H1 (cell line): ENCODE data around the gene SLIT3. TPM values are rescaled to one million over a fixed set of nuclear protein-coding genes. Genes with fewer than 3 reads are reported as not detected.
"Not testable (repeated sequence)": the region's sequence is repeated elsewhere in the genome, so short reads cannot be mapped to it uniquely, and the experiment has no call there.

Experiments used
- CTCF ChIA-PET: fragments of 300-600 bp; sonication (Branson Sonifier 250); formaldehyde crosslinking; loops from one replicate; lab custom pipeline; 2021; ENCODE audit not compliant: partially characterized antibody; lab: Charles Lee
- POLR2A ChIA-PET: fragments of 300-600 bp; sonication (Branson Sonifier 250); formaldehyde crosslinking; loops from one replicate; lab custom pipeline; 2021; ENCODE audit warnings: inconsistent platforms; ENCODE audit not compliant: partially characterized antibody; lab: Charles Lee
- DNase-seq, 2 experiments: peaks; one replicate each; pipeline versions ENCODE4 v3.0.0 to v3.0.0-alpha.2; 2010 to 2022; ENCODE audit warnings: low spot score in 2 of 2, low read depth in 1 of 2, mixed read lengths in 1 of 2
- FAIRE-seq: peaks from 2 replicates; lab custom pipeline; 2011; peaks lifted over from hg19 to GRCh38; lab: Jason Lieb, UNC
- H2AFZ ChIP-seq: 2 replicates; pipeline ENCODE4 v1.8.1; 2012; ENCODE audit warnings: low read length, inconsistent platforms
- H2AK5ac ChIP-seq: 2 replicates; pipeline ENCODE4 v1.6.1; 2013; ENCODE audit warnings: low read depth, low read length
- H2BK120ac ChIP-seq: replicated peaks from 2 replicates; pipeline ENCODE3; 2013; ENCODE audit warnings: low read depth, low read length, inconsistent platforms
- H2BK12ac ChIP-seq: 2 replicates; pipeline ENCODE4 v1.6.1; 2013; ENCODE audit warnings: low read depth, low read length
- H2BK15ac ChIP-seq: 2 replicates; pipeline ENCODE4 v1.6.1; 2013; ENCODE audit warnings: low read length
- H2BK20ac ChIP-seq: 2 replicates; pipeline ENCODE4 v1.6.1; 2013; ENCODE audit warnings: low read length
- H2BK5ac ChIP-seq: 2 replicates; pipeline ENCODE4 v1.6.1; 2013; ENCODE audit warnings: low read depth, low read length
- H3K14ac ChIP-seq: 2 replicates; pipeline ENCODE4 v1.6.1; 2013; ENCODE audit warnings: inconsistent platforms; ENCODE audit not compliant: insufficient read length
- H3K18ac ChIP-seq: 2 replicates; pipeline ENCODE4 v1.6.1; 2013; ENCODE audit warnings: low read length; ENCODE audit errors: extremely low read depth
- H3K23ac ChIP-seq: 2 replicates; pipeline ENCODE4 v1.6.1; 2013; ENCODE audit warnings: inconsistent platforms; ENCODE audit not compliant: insufficient read length
- H3K23me2 ChIP-seq: 2 replicates; pipeline ENCODE4 v1.6.1; 2013; ENCODE audit warnings: low read depth, low read length
- H3K27ac ChIP-seq: 2 replicates; pipeline ENCODE4 v1.6.1; 2011; ENCODE audit warnings: low read depth, low read length, inconsistent platforms
- H3K27me3 ChIP-seq, 4 experiments: replicated peaks in 1 of 4; 1 replicate in 1 of 4; 2 replicates in 3 of 4; pipeline versions ENCODE4 v1.6.1 to v1.8.1; 2011 to 2013; ENCODE audit warnings: low read length in 3 of 4, mild to moderate bottlenecking in 3 of 4, inconsistent platforms in 2 of 4, mixed read lengths in 2 of 4, moderate library complexity in 1 of 4; ENCODE audit not compliant: control insufficient read depth in 3 of 4, insufficient read depth in 3 of 4; ENCODE audit errors: extremely low read depth in 1 of 4
- H3K36me3 ChIP-seq, 4 experiments: 2 replicates each; pipeline versions ENCODE4 v1.6.1 to v1.8.1; 2011 to 2013; ENCODE audit warnings: mild to moderate bottlenecking in 4 of 4, low read length in 3 of 4, moderate library complexity in 2 of 4, control low read depth in 1 of 4, inconsistent platforms in 1 of 4; ENCODE audit not compliant: insufficient read depth in 4 of 4, control insufficient read depth in 2 of 4
- H3K4ac ChIP-seq: replicated peaks from 2 replicates; pipeline ENCODE3; 2013; ENCODE audit warnings: low read length, low read depth, mixed read lengths, inconsistent platforms; ENCODE audit not compliant: insufficient read length
- H3K4me1 ChIP-seq, 4 experiments: replicated peaks in 1 of 4; 1 replicate in 1 of 4; 2 replicates in 3 of 4; pipeline versions ENCODE4 v1.6.1 to v1.8.1; 2011 to 2013; ENCODE audit warnings: low read length in 3 of 4, inconsistent platforms in 2 of 4, mixed read lengths in 1 of 4; ENCODE audit not compliant: insufficient read depth in 4 of 4, control insufficient read depth in 3 of 4
- H3K4me2 ChIP-seq, 2 experiments: 2 replicates each; pipeline versions ENCODE4 v1.6.1 to v1.8.1; 2011 to 2013; ENCODE audit warnings: low read depth in 2 of 2, low read length in 2 of 2, control low read depth in 1 of 2, inconsistent platforms in 1 of 2, mild to moderate bottlenecking in 1 of 2; ENCODE audit not compliant: insufficient read depth in 1 of 2
- H3K4me3 ChIP-seq, 4 experiments: fragments of 200-600, 300-600 bp in 1 of 4; sonication (generic), shearing (Covaris generic), sonication (Bioruptor Twin) in 1 of 4; 2 replicates each; pipeline versions ENCODE4 v1.5.1 to v1.8.1; 2011 to 2016; ENCODE audit warnings: low read length in 4 of 4, low read depth in 3 of 4, control low read depth in 2 of 4, inconsistent platforms in 2 of 4, mild to moderate bottlenecking in 2 of 4, mixed read lengths in 1 of 4, moderate library complexity in 1 of 4; ENCODE audit not compliant: insufficient read depth in 2 of 4; ENCODE audit errors: extremely low read depth in 1 of 4
- H3K56ac ChIP-seq: replicated peaks from 2 replicates; pipeline ENCODE3; 2013; ENCODE audit warnings: low read depth, mild to moderate bottlenecking, mixed read lengths, low read length, inconsistent platforms; ENCODE audit not compliant: insufficient read length
- H3K79me1 ChIP-seq: 2 replicates; pipeline ENCODE4 v1.6.1; 2013; ENCODE audit warnings: low read depth, low read length, control low read depth
- H3K79me2 ChIP-seq, 2 experiments: 2 replicates each; pipeline versions ENCODE4 v1.6.1 to v1.8.1; 2012 to 2013; ENCODE audit warnings: low read length in 2 of 2, mild to moderate bottlenecking in 2 of 2, inconsistent platforms in 1 of 2; ENCODE audit not compliant: insufficient read depth in 2 of 2, control insufficient read depth in 1 of 2
- H3K9ac ChIP-seq, 4 experiments: replicated peaks in 1 of 4; 1 replicate in 1 of 4; 2 replicates in 3 of 4; pipeline versions ENCODE4 v1.6.1 to v1.8.1; 2011 to 2013; ENCODE audit warnings: low read depth in 3 of 4, low read length in 3 of 4, control low read depth in 2 of 4, mild to moderate bottlenecking in 2 of 4, moderate library complexity in 2 of 4, inconsistent platforms in 1 of 4; ENCODE audit errors: extremely low read depth in 1 of 4
- H3K9me3 ChIP-seq, 2 experiments: 2 replicates each; pipeline versions ENCODE4 v1.6.1 to v1.8.1; 2012 to 2013; ENCODE audit warnings: mild to moderate bottlenecking in 2 of 2, moderate library complexity in 2 of 2, control low read depth in 1 of 2, inconsistent platforms in 1 of 2, low read depth in 1 of 2, low read length in 1 of 2, mixed read lengths in 1 of 2; ENCODE audit not compliant: insufficient read depth in 2 of 2
- H4K20me1 ChIP-seq, 2 experiments: replicated peaks in 1 of 2; 2 replicates each; pipeline versions ENCODE3 to v1.8.1; 2011 to 2013; ENCODE audit warnings: inconsistent platforms in 2 of 2, low read length in 2 of 2, mild to moderate bottlenecking in 1 of 2; ENCODE audit not compliant: insufficient read depth in 2 of 2, control insufficient read depth in 1 of 2
- H4K5ac ChIP-seq: 2 replicates; pipeline ENCODE4 v1.6.1; 2013; ENCODE audit warnings: low read length, low read depth, mixed read lengths, inconsistent platforms; ENCODE audit not compliant: insufficient read length
- H4K8ac ChIP-seq: 2 replicates; pipeline ENCODE4 v1.8.0; 2013; ENCODE audit warnings: mild to moderate bottlenecking, moderate library complexity, low read length, inconsistent platforms; ENCODE audit not compliant: insufficient read depth; ENCODE audit errors: extremely low read depth
- H4K91ac ChIP-seq: replicated peaks from 2 replicates; pipeline ENCODE3; 2013; ENCODE audit warnings: low read length, mixed read lengths, inconsistent platforms; ENCODE audit not compliant: insufficient read length
- WGBS, 2 experiments: shearing (Covaris generic) in 1 of 2; methylation state at CpG; one replicate each; pipeline versions ENCODE4 v1.1.6 to v1.1.7; 2013 to 2015; ENCODE audit warnings: low lambda C conversion rate in 2 of 2, mixed read lengths in 2 of 2, inconsistent platforms in 1 of 2, low coverage in 1 of 2, missing lambda C conversion rate in 1 of 2; ENCODE audit not compliant: insufficient replicate concordance in 2 of 2, insufficient coverage in 1 of 2, insufficient read length in 1 of 2; ENCODE audit errors: extremely low coverage in 1 of 2, missing lambda C conversion rate in 1 of 2; 5-methylcytosine and 5-hydroxymethylcytosine counted together
- polyA plus RNA-seq, 7 experiments: library from polyadenylated mRNA; depleted of rRNA in 3 of 7; stranded (reverse) in 5 of 7; unstranded in 2 of 7; fragments of >200 nt in 5 of 7; fragments of 200-250 nt in 2 of 7; gene quantifications; 1 replicate in 5 of 7; 2 replicates in 1 of 7; 4 replicates in 1 of 7; pipeline versions ENCODE4 v1.2.1 to v1.2.3, GENCODE V29; 2011 to 2013; ENCODE audit warnings: missing spikeins in 2 of 7, mixed read lengths in 2 of 7
- total RNA-seq: library from RNA; stranded (reverse); fragmentation: NEBNext Ultra II Directional; extraction: Animal tissue kit (Norgen Biotek cat#: 25700); gene quantifications from 2 replicates; pipeline ENCODE4 v1.2.1, GENCODE V29; 2021

SLIT3 gene
- total and polyA plus RNA-seq, 2 of the 8 experiments (the other 6 are each of a cell fraction or from before 2014, with no cell fraction given), result 1.1 to 1.2 TPM

DNA sequence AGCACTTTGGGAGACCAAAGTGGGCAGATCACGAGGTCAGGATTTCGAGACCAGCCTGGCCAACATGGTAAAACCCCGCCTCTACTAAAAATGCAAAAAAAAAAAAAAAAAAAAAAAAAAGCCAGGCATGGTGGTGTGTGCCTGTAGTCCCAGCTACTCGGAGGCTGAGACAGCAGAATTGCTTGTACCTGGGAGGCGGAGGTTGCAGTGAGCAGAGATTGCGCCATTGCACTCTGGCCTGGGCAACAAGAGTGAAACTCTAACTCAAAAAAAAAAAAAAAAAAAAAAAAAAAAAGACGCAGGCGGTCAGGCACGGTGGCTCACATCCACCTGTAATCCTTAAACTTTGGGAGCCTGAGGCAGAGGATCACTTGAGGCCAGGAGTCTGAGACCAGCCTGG lies 160.7 kb downstream of the SLIT3 start:
- CTCF ChIA-PET, H3K4me3 ChIP-seq, H2BK5ac ChIP-seq, H2BK12ac ChIP-seq, H3K4me2 ChIP-seq, FAIRE-seq, H4K5ac ChIP-seq, H4K91ac ChIP-seq, H3K4me1 ChIP-seq, H2BK20ac ChIP-seq, H3K27ac ChIP-seq, H4K20me1 ChIP-seq, H3K23me2 ChIP-seq, H3K79me1 ChIP-seq, H3K4ac ChIP-seq, H2BK15ac ChIP-seq, H3K56ac ChIP-seq, H3K27me3 ChIP-seq, H2BK120ac ChIP-seq, H3K23ac ChIP-seq, H3K9ac ChIP-seq, H2AK5ac ChIP-seq, H4K8ac ChIP-seq, H2AFZ ChIP-seq, H3K14ac ChIP-seq, H3K36me3 ChIP-seq, H3K9me3 ChIP-seq, H3K18ac ChIP-seq, DNase-seq, H3K79me2 ChIP-seq, POLR2A ChIA-PET: not testable (repeated sequence)
- WGBS, 2 experiments, result 92% methylated on average over 2 of the region's 9 CpGs; no CpG with 5 or more reads in 1 of the 2 experiments
